ENCODE measurements around the gene DLST. TPM values are rescaled to one million over a fixed set of nuclear protein-coding genes. Genes with fewer than 3 reads are reported as not detected.
A peak's percentile ranks its signal among the peaks of the same experiment; 100 is the strongest.
"Not testable (repeated sequence)": the region's sequence is repeated elsewhere in the genome, so short reads cannot be mapped to it uniquely, and the experiment has no call there.

The DLST gene
- total RNA-seq, 1 donor from 2014 or later: 102 TPM

GRCh38 chr14:74918380-74918779, 36.7 kb downstream of the DLST start:
- H3K27me3 Mint-ChIP-seq (ENCODE audit: low read depth): no peaks in the 10 kb centered on the region
- intact Hi-C loops (cut with micrococcal nuclease): no loop called here
- no peak overlapping the region for H3K27ac Mint-ChIP-seq
- H3K9me3 Mint-ChIP-seq: no peaks in the 10 kb centered on the region
- peaks cover 1% of the 10 kb centered on the region for H3K4me1 Mint-ChIP-seq (ENCODE audit: low read depth)
- H3K36me3 Mint-ChIP-seq (ENCODE audit: low read depth): no peaks in the 10 kb centered on the region
- H3K4me3 Mint-ChIP-seq (ENCODE audit: low read depth): no peak overlapping the region
- DNase-seq (ENCODE audit: low spot score): no peak

- Mint-ChIP-seq H3K4me3 (ENCODE audit: low read depth) (no peak overlapping the region), H3K36me3 (ENCODE audit: low read depth) (no peaks in the 10 kb centered on the region), H3K27me3 (ENCODE audit: low read depth) (peaks cover 2% of the 10 kb centered on the region), H3K9me3 (no peaks in the 10 kb centered on the region), H3K27ac (no peak overlapping the region), H3K4me1 (ENCODE audit: low read depth) (peaks cover 1% of the 10 kb centered on the region)
- no peak for DNase-seq (ENCODE audit: low spot score)
- intact Hi-C loops (cut with micrococcal nuclease): no loop called here
These were observed 37.9 kb downstream of the DLST start for GRCh38 chr14:74919421-74920165.

GRCh38 chr14:74920281-74920680, 38.6 kb downstream of the DLST start:
- intact Hi-C loops (cut with micrococcal nuclease): no loop called here
- peaks cover 1% of the 10 kb centered on the region for H3K4me1 Mint-ChIP-seq (ENCODE audit: low read depth)
- H3K9me3 Mint-ChIP-seq: no peaks in the 10 kb centered on the region
- no peak for DNase-seq (ENCODE audit: low spot score)
- no peaks in the 10 kb centered on the region for H3K36me3 Mint-ChIP-seq (ENCODE audit: low read depth)
- peaks cover 8% of the 10 kb centered on the region for H3K27me3 Mint-ChIP-seq (ENCODE audit: low read depth)
- H3K4me3 Mint-ChIP-seq (ENCODE audit: low read depth): no peak overlapping the region
- no peak overlapping the region for H3K27ac Mint-ChIP-seq

GRCh38 chr14:74921053-74921620, 39.4 kb downstream of the DLST start:
- Mint-ChIP-seq H3K4me3 (ENCODE audit: low read depth) (no peak overlapping the region), H3K4me1 (ENCODE audit: low read depth) (peaks cover 1% of the 10 kb centered on the region), H3K9me3 (no peaks in the 10 kb centered on the region), H3K27ac (no peak overlapping the region), H3K27me3 (ENCODE audit: low read depth) (peaks cover 11% of the 10 kb centered on the region), H3K36me3 (ENCODE audit: low read depth) (no peaks in the 10 kb centered on the region)
- intact Hi-C loops (cut with micrococcal nuclease): no loop called here
- DNase-seq (ENCODE audit: low spot score): no peak

- Mint-ChIP-seq H3K4me1 (ENCODE audit: low read depth) (peaks cover 1% of the 10 kb centered on the region), H3K36me3 (ENCODE audit: low read depth) (no peaks in the 10 kb centered on the region), H3K4me3 (ENCODE audit: low read depth) (peak overlapping the region; percentile 81), H3K9me3 (no peaks in the 10 kb centered on the region), H3K27ac (peak overlapping the region; percentile 76), H3K27me3 (ENCODE audit: low read depth) (peaks cover 18% of the 10 kb centered on the region)
- intact Hi-C loops (cut with micrococcal nuclease): no loop called here
- no peak for DNase-seq (ENCODE audit: low spot score)
These were observed 40.5 kb downstream of the DLST start for GRCh38 chr14:74921987-74922751.

- Mint-ChIP-seq H3K4me3 (ENCODE audit: low read depth) (peak within 1 kb of the TSS; percentile 81), H3K36me3 (ENCODE audit: low read depth) (no peaks in the 10 kb centered on the region), H3K9me3 (no peaks in the 10 kb centered on the region), H3K27me3 (ENCODE audit: low read depth) (peaks cover 21% of the 10 kb centered on the region), H3K27ac (peak within 1 kb of the TSS; percentile 76), H3K4me1 (ENCODE audit: low read depth) (peaks cover 1% of the 10 kb centered on the region)
- peak; percentile 71 for DNase-seq (ENCODE audit: low spot score)
- intact Hi-C loops (cut with micrococcal nuclease): no loop called here
These were observed 41.2 kb downstream of the DLST start, which contains the start of gene RPS6KL1 for GRCh38 chr14:74922752-74923401. TSS of gene RPS6KL1 (minus strand) at chr14:74923260. CDS start at chr14:74921541, 1,719 bp downstream.

GRCh38 chr14:74924061-74924460, 42.3 kb downstream of the DLST start:
- intact Hi-C loops (cut with micrococcal nuclease): no loop called here

GRCh38 chr14:74927225-74927624, 45.5 kb downstream of the DLST start:
- H3K27ac Mint-ChIP-seq: no peak overlapping the region
- no peak overlapping the region for H3K4me3 Mint-ChIP-seq (ENCODE audit: low read depth)
- intact Hi-C loops (cut with micrococcal nuclease): no loop called here
- H3K27me3 Mint-ChIP-seq (ENCODE audit: low read depth): peaks cover 26% of the 10 kb centered on the region
- peaks cover 3% of the 10 kb centered on the region for H3K4me1 Mint-ChIP-seq (ENCODE audit: low read depth)
- no peaks in the 10 kb centered on the region for H3K9me3 Mint-ChIP-seq
- DNase-seq (ENCODE audit: low spot score): no peak
- no peaks in the 10 kb centered on the region for H3K36me3 Mint-ChIP-seq (ENCODE audit: low read depth)

More at GRCh38 chr14:74924061-74924460, 42.3 kb downstream of the DLST start:
- Mint-ChIP-seq H3K4me3 (ENCODE audit: low read depth) (peak overlapping the region; percentile 0), H3K36me3 (ENCODE audit: low read depth) (no peaks in the 10 kb centered on the region), H3K4me1 (ENCODE audit: low read depth) (peaks cover 2% of the 10 kb centered on the region), H3K27ac (no peak overlapping the region), H3K27me3 (ENCODE audit: low read depth) (peaks cover 21% of the 10 kb centered on the region), H3K9me3 (no peaks in the 10 kb centered on the region)
- DNase-seq (ENCODE audit: low spot score): no peak

GRCh38 chr14:74929242-74929641, 47.5 kb downstream of the DLST start:
- intact Hi-C loops (cut with micrococcal nuclease): no loop called here
- Mint-ChIP-seq H3K4me3 (ENCODE audit: low read depth) (no peak overlapping the region), H3K4me1 (ENCODE audit: low read depth) (peaks cover 5% of the 10 kb centered on the region), H3K27me3 (ENCODE audit: low read depth) (peaks cover 24% of the 10 kb centered on the region), H3K9me3 (no peaks in the 10 kb centered on the region), H3K36me3 (ENCODE audit: low read depth) (no peaks in the 10 kb centered on the region), H3K27ac (no peak overlapping the region)
- DNase-seq (ENCODE audit: low spot score): no peak

GRCh38 chr14:74931744-74932143, 50.0 kb downstream of the DLST start:
- H3K4me1 Mint-ChIP-seq (ENCODE audit: low read depth); intact Hi-C loops (cut with micrococcal nuclease); H3K9me3 Mint-ChIP-seq; H3K27ac Mint-ChIP-seq; H3K36me3 Mint-ChIP-seq (ENCODE audit: low read depth); H3K4me3 Mint-ChIP-seq (ENCODE audit: low read depth); DNase-seq (ENCODE audit: low spot score): not testable (repeated sequence)
- peaks cover 11% of the 10 kb centered on the region for H3K27me3 Mint-ChIP-seq (ENCODE audit: low read depth)

GRCh38 chr14:74932401-74932901, 50.7 kb downstream of the DLST start:
- intact Hi-C loops (cut with micrococcal nuclease): no loop called here
- no peaks in the 10 kb centered on the region for H3K9me3 Mint-ChIP-seq
- H3K27me3 Mint-ChIP-seq (ENCODE audit: low read depth): peaks cover 6% of the 10 kb centered on the region

GRCh38 chr14:74932936-74933335, 51.2 kb downstream of the DLST start:
- intact Hi-C loops (cut with micrococcal nuclease); H3K27me3 Mint-ChIP-seq (ENCODE audit: low read depth); DNase-seq (ENCODE audit: low spot score); H3K4me3 Mint-ChIP-seq (ENCODE audit: low read depth); H3K27ac Mint-ChIP-seq; H3K9me3 Mint-ChIP-seq; H3K36me3 Mint-ChIP-seq (ENCODE audit: low read depth): not testable (repeated sequence)
- H3K4me1 Mint-ChIP-seq (ENCODE audit: low read depth): peaks cover 11% of the 10 kb centered on the region

More at GRCh38 chr14:74932401-74932901, 50.7 kb downstream of the DLST start:
- no peak overlapping the region for H3K4me3 Mint-ChIP-seq (ENCODE audit: low read depth)
- peaks cover 10% of the 10 kb centered on the region for H3K4me1 Mint-ChIP-seq (ENCODE audit: low read depth)
- no peaks in the 10 kb centered on the region for H3K36me3 Mint-ChIP-seq (ENCODE audit: low read depth)
- DNase-seq (ENCODE audit: low spot score): no peak
- no peak overlapping the region for H3K27ac Mint-ChIP-seq
